Vagina (tissue), 2 donors: ENCODE data around the gene PRX.

Source experiments
- POLR2A ChIP-seq, 2 donors: fragments of 450-650 bp; IDR thresholded peaks; one replicate each; pipeline ENCODE4 v1.6.1; 2017; ENCODE audit warnings: antibody characterized with exemption in 2 of 2, mild to moderate bottlenecking in 2 of 2, moderate library complexity in 2 of 2
- POLR2AphosphoS5 ChIP-seq, 2 donors: sonication (generic); formaldehyde crosslinking; IDR thresholded peaks; one replicate each; pipeline ENCODE4 v1.9.0; 2017; ENCODE audit warnings: antibody characterized with exemption in 2 of 2, mild to moderate bottlenecking in 2 of 2, low read depth in 1 of 2; ENCODE audit not compliant: insufficient read depth in 1 of 2
- TF ChIP-seq, protein P1 (sequence below), 3 experiments: fragments of 450-650 bp in 2 of 3; fragments of 200-600 bp in 1 of 3; sonication (generic) in 1 of 3; IDR thresholded peaks; one replicate each; pipeline ENCODE4 v1.5.1; 2017 to 2019; ENCODE audit warnings: antibody characterized with exemption in 3 of 3, mild to moderate bottlenecking in 2 of 3, moderate library complexity in 2 of 3

- TF ChIP-seq POLR2A (IDR thresholded peaks at IDR 0.05) = no peak
- no peak for TF ChIP-seq POLR2AphosphoS5 (IDR thresholded peaks at IDR 0.05; ENCODE audit: insufficient read depth in 1 of 2, low read depth in 1 of 2)
- TF ChIP-seq, protein P1, sequence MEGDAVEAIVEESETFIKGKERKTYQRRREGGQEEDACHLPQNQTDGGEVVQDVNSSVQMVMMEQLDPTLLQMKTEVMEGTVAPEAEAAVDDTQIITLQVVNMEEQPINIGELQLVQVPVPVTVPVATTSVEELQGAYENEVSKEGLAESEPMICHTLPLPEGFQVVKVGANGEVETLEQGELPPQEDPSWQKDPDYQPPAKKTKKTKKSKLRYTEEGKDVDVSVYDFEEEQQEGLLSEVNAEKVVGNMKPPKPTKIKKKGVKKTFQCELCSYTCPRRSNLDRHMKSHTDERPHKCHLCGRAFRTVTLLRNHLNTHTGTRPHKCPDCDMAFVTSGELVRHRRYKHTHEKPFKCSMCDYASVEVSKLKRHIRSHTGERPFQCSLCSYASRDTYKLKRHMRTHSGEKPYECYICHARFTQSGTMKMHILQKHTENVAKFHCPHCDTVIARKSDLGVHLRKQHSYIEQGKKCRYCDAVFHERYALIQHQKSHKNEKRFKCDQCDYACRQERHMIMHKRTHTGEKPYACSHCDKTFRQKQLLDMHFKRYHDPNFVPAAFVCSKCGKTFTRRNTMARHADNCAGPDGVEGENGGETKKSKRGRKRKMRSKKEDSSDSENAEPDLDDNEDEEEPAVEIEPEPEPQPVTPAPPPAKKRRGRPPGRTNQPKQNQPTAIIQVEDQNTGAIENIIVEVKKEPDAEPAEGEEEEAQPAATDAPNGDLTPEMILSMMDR (IDR thresholded peaks at IDR 0.05) = no peak
These were observed 41.4 kb downstream of the PRX start for GRCh38 chr19:40371802-40372122.
